CD4-positive, alpha-beta T cell treated with Interleukin-15 for 1 hour (primary cell): ENCODE results near the gene MED14.
"Not testable (repeated sequence)": the region's sequence is repeated elsewhere in the genome, so short reads cannot be mapped to it uniquely, and the experiment has no call there.

Experiments used
- DNase-seq: peaks from one replicate; pipeline ENCODE4 v3.0.0-alpha.2; 2020

The MED14 gene

GRCh38 chrX:40735325-40736169 lies at the start of gene MED14:
Gene MED14 (minus strand): TSS chrX:40735542. CDS start chrX:40735412, 130 bp downstream.
- peak; percentile 97 for DNase-seq

- no peak for DNase-seq
These were observed 49.3 kb upstream of the MED14 start for GRCh38 chrX:40784516-40785151.

GRCh38 chrX:40782644-40783259 lies 47.4 kb upstream of the MED14 start:
- not testable (repeated sequence) for DNase-seq

GRCh38 chrX:40780951-40781350 lies 45.6 kb upstream of the MED14 start:
- no peak for DNase-seq

- no peak for DNase-seq
These were observed 44.7 kb upstream of the MED14 start for GRCh38 chrX:40780082-40780481.

- no peak for DNase-seq
These were observed 43.7 kb upstream of the MED14 start for GRCh38 chrX:40778861-40779575.

GRCh38 chrX:40773809-40774208 lies 38.5 kb upstream of the MED14 start:
- no peak for DNase-seq

- no peak for DNase-seq
These were observed 37.8 kb upstream of the MED14 start for GRCh38 chrX:40773188-40773587.

- DNase-seq = no peak
These were observed 36.9 kb upstream of the MED14 start for GRCh38 chrX:40772290-40772689.

- DNase-seq = no peak
These were observed 26.4 kb upstream of the MED14 start for GRCh38 chrX:40761762-40762161.

- no peak for DNase-seq
These were observed 24.0 kb upstream of the MED14 start for GRCh38 chrX:40759374-40759773.

GRCh38 chrX:40757058-40757457 lies 21.7 kb upstream of the MED14 start:
- DNase-seq = no peak

GRCh38 chrX:40755291-40756249 lies 20.2 kb upstream of the MED14 start:
- no peak for DNase-seq

GRCh38 chrX:40749681-40750494 lies 14.5 kb upstream of the MED14 start:
- DNase-seq = no peak

- DNase-seq = no peak
These were observed 13.6 kb upstream of the MED14 start for GRCh38 chrX:40748977-40749376.

GRCh38 chrX:40746521-40746920 lies 11.2 kb upstream of the MED14 start:
- no peak for DNase-seq

- DNase-seq = no peak
These were observed 796 bp upstream of the MED14 start for GRCh38 chrX:40736170-40736505.

- peak; percentile 48 for DNase-seq
These were observed 394 bp downstream of the MED14 start for GRCh38 chrX:40734971-40735324.

- DNase-seq = no peak
These were observed 1.6 kb downstream of the MED14 start for GRCh38 chrX:40733706-40734105.

GRCh38 chrX:40732499-40732898 lies 2.8 kb downstream of the MED14 start:
- DNase-seq = not testable (repeated sequence)
